Activated CD4-positive, alpha-beta memory T cell treated with anti-CD3 and anti-CD28 coated beads, Interleukin-2, amount 10 ng/mL, durations not matched to agents 7 days and 5 days (primary cell): ENCODE data around the gene PMPCA. TPM values are rescaled to one million over a fixed set of nuclear protein-coding genes. Genes with fewer than 3 reads are reported as not detected.

Experiments
- CTCF ChIA-PET: fragments of 350-600 bp; sonication (Branson Sonifier 250); formaldehyde crosslinking; loops from one replicate; lab custom pipeline; 2021; ENCODE audit warnings: antibody characterized with exemption, inconsistent platforms; lab: Charles Lee
- POLR2A ChIA-PET: fragments of 350-600 bp; sonication (Branson Sonifier 250); formaldehyde crosslinking; loops from one replicate; lab custom pipeline; 2021; ENCODE audit warnings: antibody characterized with exemption; lab: Charles Lee
- DNase-seq: peaks from one replicate; pipeline ENCODE4 v3.0.0-alpha.2; 2020
- H3K27ac Mint-ChIP-seq: one replicate; pipeline ENCODE4 v1.8.0; 2021; ENCODE audit warnings: mild to moderate bottlenecking, mixed read lengths
- H3K27me3 Mint-ChIP-seq: one replicate; pipeline ENCODE4 v1.8.0; 2021; ENCODE audit warnings: mixed read lengths
- H3K36me3 Mint-ChIP-seq: one replicate; pipeline ENCODE4 v1.8.0; 2021; ENCODE audit warnings: low read depth, mixed read lengths
- H3K4me1 Mint-ChIP-seq: one replicate; pipeline ENCODE4 v1.8.0; 2021; ENCODE audit warnings: mixed read lengths
- H3K4me3 Mint-ChIP-seq: one replicate; pipeline ENCODE4 v1.8.0; 2021; ENCODE audit warnings: mild to moderate bottlenecking, mixed read lengths
- H3K9me3 Mint-ChIP-seq: one replicate; pipeline ENCODE4 v1.8.0; 2021; ENCODE audit warnings: mixed read lengths
- total RNA-seq, 2 experiments: library from RNA; stranded (reverse); gene quantifications; one replicate each; pipeline ENCODE4 v1.2.3, GENCODE V29; 2021

PMPCA gene
- total RNA-seq, 2 experiments from 2014 or later, result 56.6 to 62.2 TPM

DNA sequence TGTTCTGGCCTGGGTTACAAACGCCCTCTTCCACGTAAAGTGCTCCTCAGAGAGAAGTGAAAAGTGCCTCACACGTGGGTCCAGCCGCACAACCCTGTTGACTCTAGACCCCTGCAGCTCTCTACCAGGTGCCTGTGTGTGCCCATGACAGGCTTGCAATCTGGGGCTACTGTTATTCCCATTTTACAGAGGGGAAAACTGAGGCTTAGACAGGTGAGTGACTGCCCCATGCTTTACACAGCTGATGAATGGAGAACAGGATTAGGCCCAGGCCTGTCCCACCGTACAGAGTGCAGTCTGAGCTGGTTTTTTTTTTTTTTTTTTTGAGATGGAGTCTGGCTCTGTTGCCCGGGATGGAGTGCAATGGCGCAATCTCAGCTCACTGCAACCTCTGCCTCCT, 35.3 kb downstream of the PMPCA start:
- Mint-ChIP-seq H3K9me3 (no peaks in the 10 kb centered on the region), H3K4me1 (no peaks in the 10 kb centered on the region), H3K27me3 (no peaks in the 10 kb centered on the region), H3K4me3 (no peak overlapping the region), H3K36me3 (peaks cover 60% of the 10 kb centered on the region), H3K27ac (no peak overlapping the region)
- no peak for DNase-seq
- ChIA-PET CTCF (interaction anchor here (0.7 kb wide), 1 partner anchor 189 kb away, joined by 4 read pairs; no protein-coding TSS in a partner anchor), POLR2A (interaction anchor here (1.6 kb wide), 1 partner anchor 12 kb away, joined by 3 read pairs; no protein-coding TSS in a partner anchor)

DNA sequence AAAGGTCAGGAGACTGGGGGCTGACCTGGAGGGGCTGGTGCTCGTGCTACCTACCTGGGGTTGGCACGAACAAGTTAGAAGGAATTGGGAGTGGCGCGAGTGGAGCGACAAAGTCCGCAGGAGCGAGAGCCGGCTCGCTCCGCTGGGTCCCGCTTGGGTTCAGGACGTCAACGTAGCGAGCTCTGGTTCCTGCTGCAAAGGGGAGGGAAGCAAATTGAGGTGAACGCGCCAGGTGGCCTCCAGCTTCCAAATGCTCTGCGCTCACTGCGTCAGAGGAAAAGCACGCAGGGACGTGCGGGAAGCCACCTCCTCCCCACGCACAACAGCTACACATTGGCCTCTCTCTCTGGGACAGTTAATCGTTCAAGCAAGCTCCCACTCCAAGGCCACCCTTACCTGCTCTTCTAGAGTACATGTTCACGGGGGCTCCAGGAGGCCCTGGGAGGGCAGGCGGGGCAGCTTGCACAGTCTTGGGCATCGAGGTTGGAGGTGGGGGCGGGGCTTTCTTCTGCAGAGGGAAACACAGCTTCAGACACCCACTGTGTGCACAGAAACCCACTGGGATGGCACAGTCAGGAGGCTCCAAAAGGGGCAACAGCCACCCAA, 36.8 kb downstream of the PMPCA start:
- peaks cover 64% of the 10 kb centered on the region for H3K36me3 Mint-ChIP-seq
- POLR2A ChIA-PET, result no interaction called here

DNA sequence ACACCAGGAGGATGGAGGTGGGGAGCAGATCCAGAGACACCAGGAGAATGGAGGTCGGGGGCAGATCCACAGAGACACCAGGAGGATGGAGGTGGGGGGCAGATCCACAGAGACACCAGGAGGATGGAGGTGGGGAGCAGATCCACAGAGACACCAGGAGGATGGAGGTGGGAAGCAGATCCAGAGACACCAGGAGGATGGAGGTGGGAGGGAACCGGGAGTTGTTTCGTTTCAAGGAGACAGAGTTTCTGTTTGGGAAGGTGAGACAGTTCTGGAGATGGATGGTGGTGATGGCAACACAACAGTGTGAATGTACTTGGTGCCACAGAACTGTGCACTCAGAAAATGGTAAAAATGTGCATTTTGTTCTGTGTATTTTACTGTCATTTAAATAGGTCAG, 38.2 kb downstream of the PMPCA start:
- no peak overlapping the region for H3K27ac Mint-ChIP-seq
- no peaks in the 10 kb centered on the region for H3K9me3 Mint-ChIP-seq
- no peaks in the 10 kb centered on the region for H3K4me1 Mint-ChIP-seq
- H3K27me3 Mint-ChIP-seq, result no peaks in the 10 kb centered on the region
- peaks cover 63% of the 10 kb centered on the region for H3K36me3 Mint-ChIP-seq
- DNase-seq, result no peak
- ChIA-PET CTCF (no interaction called here), POLR2A (no interaction called here)
- H3K4me3 Mint-ChIP-seq, result no peak overlapping the region

More for the DNA sequence above, 36.8 kb downstream of the PMPCA start:
- no peaks in the 10 kb centered on the region for H3K4me1 Mint-ChIP-seq
- no peaks in the 10 kb centered on the region for H3K27me3 Mint-ChIP-seq
- CTCF ChIA-PET, result no interaction called here
- H3K27ac Mint-ChIP-seq, result no peak overlapping the region
- no peak for DNase-seq
- no peaks in the 10 kb centered on the region for H3K9me3 Mint-ChIP-seq
- H3K4me3 Mint-ChIP-seq, result no peak overlapping the region

DNA sequence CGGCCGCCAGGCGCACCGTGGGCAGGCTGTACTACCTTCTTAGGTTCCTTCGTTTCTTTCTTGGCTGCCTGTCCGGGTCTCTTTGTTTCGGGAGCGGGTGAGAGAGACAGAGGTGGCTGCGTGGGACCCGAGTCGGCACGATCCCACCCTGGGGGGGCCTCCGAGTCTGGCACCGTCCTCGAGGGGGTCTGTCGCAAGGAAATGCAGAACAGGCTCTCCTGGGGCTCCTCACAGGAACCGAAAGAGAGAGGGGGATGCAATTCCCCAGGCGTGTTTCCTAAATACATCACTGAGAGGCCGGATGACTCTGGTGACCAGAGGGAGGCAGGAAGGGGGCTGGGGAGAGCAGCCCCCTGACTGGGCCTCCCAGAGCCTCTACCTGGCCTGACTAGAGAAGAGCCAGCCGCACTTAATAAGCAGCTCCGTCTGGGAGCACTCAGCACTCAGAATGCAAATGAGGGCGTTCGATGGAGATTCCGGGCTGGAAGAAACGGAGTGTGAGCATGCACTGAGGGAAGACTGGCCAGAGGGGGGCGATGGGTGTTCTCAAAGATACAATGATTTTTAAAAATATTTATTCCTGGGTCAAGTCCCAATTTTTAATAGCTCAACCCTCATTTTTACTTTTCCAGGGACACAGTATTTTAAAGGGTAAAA, 40.9 kb downstream of the PMPCA start:
- Mint-ChIP-seq H3K4me3 (no peak overlapping the region), H3K36me3 (peaks cover 77% of the 10 kb centered on the region), H3K27ac (no peak overlapping the region), H3K4me1 (no peaks in the 10 kb centered on the region), H3K27me3 (no peaks in the 10 kb centered on the region), H3K9me3 (no peaks in the 10 kb centered on the region)
- DNase-seq, result no peak
- ChIA-PET CTCF (no interaction called here), POLR2A (no interaction called here)

DNA sequence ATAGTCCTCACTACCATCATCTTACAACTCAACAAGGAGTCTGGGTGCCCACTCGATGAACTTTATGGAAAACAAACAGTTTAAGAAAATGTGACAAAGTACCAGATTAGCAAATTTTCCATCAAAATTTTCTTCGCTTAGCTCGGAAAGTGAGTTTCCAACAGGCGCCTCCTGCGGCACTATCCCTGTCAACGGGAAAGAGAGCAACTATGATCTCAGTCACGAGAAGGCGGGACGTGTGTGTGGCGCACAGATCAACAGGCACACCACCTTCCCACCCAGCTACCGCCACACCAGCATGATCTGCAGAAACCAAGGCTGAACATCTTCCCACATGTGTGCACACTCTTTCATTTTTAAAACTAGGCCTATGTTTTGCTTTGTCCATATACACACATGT, 42.9 kb downstream of the PMPCA start:
- H3K27ac Mint-ChIP-seq, result no peak overlapping the region
- H3K27me3 Mint-ChIP-seq, result no peaks in the 10 kb centered on the region
- no peaks in the 10 kb centered on the region for H3K9me3 Mint-ChIP-seq
- CTCF ChIA-PET, result interaction anchor here (0.6 kb wide), 1 partner anchor 605 kb away, joined by 3 read pairs; no protein-coding TSS in a partner anchor
- H3K4me3 Mint-ChIP-seq, result no peak overlapping the region
- peaks cover 71% of the 10 kb centered on the region for H3K36me3 Mint-ChIP-seq
- H3K4me1 Mint-ChIP-seq, result no peaks in the 10 kb centered on the region
- no peak for DNase-seq
- POLR2A ChIA-PET, result no interaction called here

DNA sequence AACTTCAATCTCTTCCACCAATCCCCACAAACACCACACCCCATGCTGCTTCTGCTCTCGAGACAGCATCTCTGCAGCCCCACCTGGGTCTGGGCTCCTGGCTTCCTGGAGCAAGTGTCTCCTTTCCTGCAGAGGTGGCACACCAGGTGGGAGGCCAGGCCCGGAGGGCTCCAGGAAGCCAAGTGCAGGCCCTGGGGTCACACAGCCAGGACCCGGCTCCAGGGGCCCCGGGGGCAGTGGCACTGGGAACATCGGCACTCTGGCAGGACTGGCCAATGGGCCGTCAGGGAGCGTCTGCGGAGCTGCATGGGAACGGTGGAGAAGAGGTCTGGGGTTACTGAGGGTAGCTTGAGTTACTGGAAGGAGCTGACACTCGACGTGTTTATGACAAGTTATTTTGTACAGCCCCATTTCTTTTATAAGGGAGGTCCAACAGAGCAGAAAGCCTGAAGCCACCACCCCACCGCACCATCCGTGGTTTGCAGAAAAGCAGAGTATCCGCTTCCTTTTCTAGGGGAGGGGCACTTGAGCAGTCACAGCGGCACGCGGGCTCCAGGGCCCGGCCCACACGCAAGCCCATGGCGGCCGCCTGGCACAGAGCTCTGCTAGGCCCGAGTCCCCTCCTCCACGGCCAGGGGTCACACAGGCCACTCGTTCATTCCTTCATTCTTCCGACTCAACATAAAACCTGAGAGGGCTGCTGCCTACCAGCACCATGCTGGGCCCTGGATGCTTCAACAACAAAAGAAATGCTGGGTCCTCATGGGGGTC, 43.8 kb downstream of the PMPCA start:
- Mint-ChIP-seq H3K4me3 (no peak overlapping the region), H3K27me3 (no peaks in the 10 kb centered on the region), H3K9me3 (no peaks in the 10 kb centered on the region), H3K27ac (no peak overlapping the region), H3K4me1 (no peaks in the 10 kb centered on the region), H3K36me3 (peaks cover 75% of the 10 kb centered on the region)
- DNase-seq, result no peak
- ChIA-PET POLR2A (interaction anchor here (1.4 kb wide), 1 partner anchor 14 kb away, joined by 3 read pairs; no protein-coding TSS in a partner anchor), CTCF (no interaction called here)

DNA sequence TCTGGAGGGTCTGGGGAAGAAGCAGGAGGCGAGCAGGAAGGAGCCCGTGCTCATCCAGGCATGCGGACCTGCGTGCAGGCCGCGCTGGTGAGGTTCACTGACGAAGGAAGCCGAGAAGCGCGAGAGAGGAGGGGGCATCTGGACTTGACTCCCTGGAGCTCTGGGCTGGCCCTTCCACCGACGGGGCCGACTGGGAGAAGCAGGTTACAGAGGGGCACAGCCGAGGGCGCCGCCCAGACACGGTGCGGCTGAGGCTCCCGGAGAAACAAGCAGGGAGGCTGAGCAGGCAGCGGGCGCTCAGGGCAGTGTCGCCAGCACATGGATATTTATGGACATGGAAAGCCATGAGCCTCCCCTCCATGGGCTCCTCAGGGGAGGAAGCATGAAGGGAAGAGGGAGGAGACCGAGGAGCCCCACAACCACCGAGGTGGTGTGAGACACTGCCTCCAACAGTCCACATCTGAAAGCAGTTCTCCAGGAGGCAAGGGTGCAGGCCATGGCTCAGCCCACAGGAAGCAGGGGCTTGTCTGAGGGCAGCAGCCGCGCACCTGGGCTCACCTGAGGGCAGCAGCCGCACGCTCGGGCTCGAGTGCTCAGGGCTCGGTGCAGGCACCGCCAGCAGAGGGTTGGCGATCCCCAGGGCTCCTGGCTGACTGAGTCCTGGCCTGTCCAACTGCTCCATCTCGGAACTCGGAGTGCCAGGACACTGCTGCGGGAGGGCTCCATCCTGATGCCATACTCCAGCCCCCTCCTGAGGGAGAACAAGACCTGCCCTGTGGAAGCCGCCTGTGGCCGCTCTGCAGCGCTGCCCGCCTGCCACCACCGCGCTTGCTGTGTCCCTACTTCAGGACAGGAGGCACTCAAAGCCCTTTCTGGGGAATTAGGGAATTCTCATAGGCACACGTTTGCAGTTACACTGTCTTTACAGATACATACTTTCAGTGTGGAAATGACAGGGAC, 44.9 kb downstream of the PMPCA start:
- Mint-ChIP-seq H3K36me3 (peaks cover 73% of the 10 kb centered on the region), H3K4me1 (no peaks in the 10 kb centered on the region), H3K9me3 (no peaks in the 10 kb centered on the region), H3K4me3 (no peak overlapping the region), H3K27ac (no peak overlapping the region), H3K27me3 (no peaks in the 10 kb centered on the region)
- CTCF ChIA-PET, result no interaction called here
- POLR2A ChIA-PET, result interaction anchor here (1.4 kb wide), 1 partner anchor 13 kb away, joined by 3 read pairs; no protein-coding TSS in a partner anchor
- no peak for DNase-seq

DNA sequence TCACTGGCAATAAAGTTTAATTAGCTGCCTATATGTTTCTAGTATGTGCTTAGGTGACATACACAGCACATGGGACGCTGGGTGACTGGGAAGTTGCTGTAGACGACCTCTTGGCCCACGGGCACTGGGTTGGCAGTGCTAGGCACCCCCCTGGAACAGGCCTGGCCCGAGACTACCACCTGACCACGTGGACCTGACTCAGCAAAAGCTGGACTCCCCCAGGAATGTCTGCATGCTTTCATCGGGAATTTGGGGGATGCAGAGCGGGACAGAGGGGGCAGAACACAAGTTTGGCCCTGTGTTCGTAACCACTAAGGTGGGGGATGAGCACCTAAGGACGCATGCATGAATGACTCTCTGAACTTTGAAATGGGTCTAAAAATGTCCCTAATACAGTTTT, 45.8 kb downstream of the PMPCA start:
- Mint-ChIP-seq H3K4me3 (no peak overlapping the region), H3K9me3 (no peaks in the 10 kb centered on the region), H3K27ac (no peak overlapping the region), H3K4me1 (no peaks in the 10 kb centered on the region), H3K36me3 (peaks cover 71% of the 10 kb centered on the region), H3K27me3 (no peaks in the 10 kb centered on the region)
- CTCF ChIA-PET, result no interaction called here
- DNase-seq, result no peak
- POLR2A ChIA-PET, result no interaction called here

DNA sequence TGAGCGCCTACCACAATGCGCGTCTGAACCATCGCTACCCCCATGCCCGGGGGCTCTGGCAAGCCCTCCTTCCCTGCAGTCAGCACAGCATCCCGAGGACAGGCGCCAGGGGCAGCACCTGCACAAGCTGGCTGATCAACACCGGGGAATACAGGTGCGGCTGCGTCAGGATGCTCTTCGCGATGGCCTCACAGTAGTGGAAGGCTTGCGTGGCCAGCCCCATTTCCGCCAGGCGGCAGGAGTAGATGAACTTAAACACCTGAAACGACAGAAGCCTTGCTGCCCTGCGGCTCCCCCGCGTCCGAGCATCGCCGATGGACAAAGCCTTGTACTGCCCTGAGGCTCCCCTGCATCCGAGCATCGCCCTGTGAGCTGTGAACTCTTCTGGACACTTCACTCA, 46.9 kb downstream of the PMPCA start:
- DNase-seq, result no peak
- H3K4me3 Mint-ChIP-seq, result no peak overlapping the region

DNA sequence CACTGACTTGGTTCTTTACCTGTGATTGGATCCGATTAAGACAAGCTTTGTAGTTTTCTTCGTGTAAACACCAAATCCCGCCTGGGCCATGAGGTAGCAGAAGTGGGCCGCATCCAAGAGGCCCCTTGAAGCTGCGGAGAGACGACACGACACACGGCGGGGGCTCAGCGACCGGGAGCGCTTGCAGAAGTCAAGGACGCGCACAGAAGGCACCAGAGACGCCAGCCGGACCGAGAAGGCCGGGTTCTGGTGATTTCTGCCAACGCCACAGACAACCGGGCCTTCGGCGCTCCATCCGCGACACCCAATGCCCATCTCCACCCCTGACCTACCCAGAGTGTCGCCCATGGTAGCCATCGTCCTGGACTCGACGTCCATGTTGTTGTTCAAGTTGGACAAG, 49.0 kb downstream of the PMPCA start:
- no peak overlapping the region for H3K27ac Mint-ChIP-seq
- peaks cover 66% of the 10 kb centered on the region for H3K36me3 Mint-ChIP-seq
- ChIA-PET CTCF (no interaction called here), POLR2A (no interaction called here)
- no peaks in the 10 kb centered on the region for H3K4me1 Mint-ChIP-seq
- no peak for DNase-seq
- H3K4me3 Mint-ChIP-seq, result no peak overlapping the region
- no peaks in the 10 kb centered on the region for H3K27me3 Mint-ChIP-seq
- H3K9me3 Mint-ChIP-seq, result no peaks in the 10 kb centered on the region

More for the DNA sequence above, 46.9 kb downstream of the PMPCA start:
- ChIA-PET POLR2A (no interaction called here), CTCF (no interaction called here)
- Mint-ChIP-seq H3K27me3 (no peaks in the 10 kb centered on the region), H3K4me1 (no peaks in the 10 kb centered on the region), H3K36me3 (peaks cover 69% of the 10 kb centered on the region), H3K9me3 (no peaks in the 10 kb centered on the region), H3K27ac (no peak overlapping the region)

DNA sequence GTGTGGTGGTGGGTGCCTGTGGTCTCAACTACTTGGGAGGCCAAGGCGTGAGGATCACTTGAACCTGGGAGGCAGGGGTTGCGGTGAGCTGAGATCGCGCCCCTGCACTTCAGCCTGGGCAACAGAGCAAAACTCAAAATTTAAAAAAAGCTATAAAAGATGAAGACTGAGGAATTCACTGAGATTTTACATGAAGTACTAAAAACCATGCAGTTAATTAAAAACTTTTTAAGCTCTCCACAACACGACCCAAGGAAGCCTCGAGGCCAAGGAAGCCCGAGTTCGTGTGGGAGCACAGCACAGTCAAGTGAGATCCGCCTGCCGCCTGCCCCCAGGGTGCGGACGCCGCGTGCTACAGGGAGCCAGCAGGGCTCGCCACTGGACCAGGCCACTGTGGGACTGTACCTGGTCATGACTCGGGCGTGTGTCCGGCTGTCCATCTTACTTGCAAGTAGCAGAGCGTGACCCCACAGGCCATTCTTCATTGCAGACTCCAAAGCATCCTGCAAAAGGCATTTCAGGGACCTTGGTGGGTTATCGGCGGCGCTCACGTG, 50.4 kb downstream of the PMPCA start:
- ChIA-PET POLR2A (no interaction called here), CTCF (interaction anchor here (0.6 kb wide), 1 partner anchor 21 kb away, joined by 3 read pairs; no protein-coding TSS in a partner anchor)
- Mint-ChIP-seq H3K27ac (no peak overlapping the region), H3K36me3 (peaks cover 65% of the 10 kb centered on the region), H3K4me1 (no peaks in the 10 kb centered on the region), H3K27me3 (no peaks in the 10 kb centered on the region), H3K4me3 (no peak overlapping the region), H3K9me3 (no peaks in the 10 kb centered on the region)
- no peak for DNase-seq

DNA sequence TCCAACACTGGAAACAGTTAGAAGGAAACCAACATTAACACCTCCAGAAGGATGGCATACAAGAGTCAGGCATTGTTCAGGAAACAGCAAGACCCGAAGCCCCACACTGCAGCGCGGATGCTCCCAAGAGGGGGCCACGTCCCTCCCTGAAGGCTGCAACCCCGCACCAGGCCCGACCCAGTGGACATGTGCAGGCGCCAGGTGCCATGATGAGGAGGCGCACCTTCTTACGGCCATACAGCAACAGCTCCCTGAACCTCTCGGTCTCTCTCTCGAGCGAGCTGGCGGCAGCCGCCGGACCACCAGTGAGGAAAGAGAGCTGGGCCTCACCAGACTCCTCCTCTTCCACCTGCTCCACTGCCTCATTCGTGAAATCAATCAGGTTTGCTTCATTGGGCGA, 52.2 kb downstream of the PMPCA start:
- CTCF ChIA-PET, result no interaction called here
- no peaks in the 10 kb centered on the region for H3K9me3 Mint-ChIP-seq
- no peak for DNase-seq
- H3K4me1 Mint-ChIP-seq, result no peaks in the 10 kb centered on the region
- no peak overlapping the region for H3K27ac Mint-ChIP-seq
- no peak overlapping the region for H3K4me3 Mint-ChIP-seq
- POLR2A ChIA-PET, result no interaction called here
- peaks cover 69% of the 10 kb centered on the region for H3K36me3 Mint-ChIP-seq
- no peaks in the 10 kb centered on the region for H3K27me3 Mint-ChIP-seq
